Ishikawa (cell line): ENCODE results near the gene TFF1.

Experiments used
- CREB1 ChIP-seq: IDR thresholded peaks from 2 replicates; pipeline ENCODE4 v1.6.1; 2012; ENCODE audit warnings: low read depth
- EGR1 ChIP-seq: IDR thresholded peaks from 2 replicates; pipeline ENCODE4 v1.6.1; 2012
- EP300 ChIP-seq: IDR thresholded peaks from 2 replicates; pipeline ENCODE4 v1.6.1; 2012; ENCODE audit warnings: borderline replicate concordance
- FOXM1 ChIP-seq: IDR thresholded peaks from 2 replicates; pipeline ENCODE4 v1.6.1; 2012; ENCODE audit warnings: low read depth, borderline replicate concordance
- RAD21 ChIP-seq: IDR thresholded peaks from 2 replicates; pipeline ENCODE4 v1.6.1; 2012; ENCODE audit warnings: low read depth
- TCF12 ChIP-seq: IDR thresholded peaks from 2 replicates; pipeline ENCODE4 v1.6.1; 2012; ENCODE audit warnings: low read depth
- TF ChIP-seq, protein P1 (sequence below): IDR thresholded peaks from 2 replicates; pipeline ENCODE4 v1.6.1; 2012

DNA sequence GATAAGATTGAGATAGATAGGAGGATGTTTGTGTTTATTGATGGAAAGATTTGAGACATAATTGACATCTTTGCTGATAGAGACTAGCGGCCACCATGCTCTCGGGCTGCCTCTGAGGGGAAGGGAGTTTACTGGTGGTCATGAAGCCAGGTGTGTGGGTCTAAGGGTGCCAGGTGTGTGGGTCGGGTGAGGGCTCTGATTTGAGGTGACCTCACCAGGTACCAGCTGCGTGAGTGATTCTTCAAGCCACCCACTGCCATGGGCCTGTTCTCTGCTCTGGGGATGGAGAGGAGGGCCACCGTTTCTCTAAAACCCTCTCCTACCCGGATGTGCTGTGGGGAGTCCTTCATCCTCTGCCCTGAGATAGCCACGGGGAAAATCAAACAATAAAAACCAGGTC lies 40.5 kb upstream of the TFF1 start:
- TF ChIP-seq RAD21, result no peak
- TF ChIP-seq, protein P1, sequence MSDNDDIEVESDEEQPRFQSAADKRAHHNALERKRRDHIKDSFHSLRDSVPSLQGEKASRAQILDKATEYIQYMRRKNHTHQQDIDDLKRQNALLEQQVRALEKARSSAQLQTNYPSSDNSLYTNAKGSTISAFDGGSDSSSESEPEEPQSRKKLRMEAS, result no peak
- no peak for TF ChIP-seq FOXM1
- TF ChIP-seq EP300, result no peak
- TF ChIP-seq TCF12, result no peak
- no peak for TF ChIP-seq CREB1
- TF ChIP-seq EGR1, result no peak
